GM12891 (cell line): ENCODE results near the gene SARS1.
A peak's percentile ranks its signal among the peaks of the same experiment; 100 is the strongest.
"Not testable (repeated sequence)": the region's sequence is repeated elsewhere in the genome, so short reads cannot be mapped to it uniquely, and the experiment has no call there.

ENCODE experiments used
- DNase-seq: peaks from one replicate; pipeline ENCODE4 v3.0.0; 2011; ENCODE audit warnings: low spot score; ENCODE audit not compliant: insufficient read length
- FAIRE-seq: peaks from 2 replicates; lab custom pipeline; 2011; peaks lifted over from hg19 to GRCh38; lab: Jason Lieb, UNC
- PAX5 ChIP-seq: IDR thresholded peaks from 2 replicates; pipeline ENCODE4 v1.6.1; 2011; ENCODE audit warnings: low read length, moderate library complexity, mild to moderate bottlenecking; ENCODE audit not compliant: insufficient read depth, severe bottlenecking
- POLR2A ChIP-seq: IDR thresholded peaks from 2 replicates; pipeline ENCODE4 v1.6.1; 2011; ENCODE audit warnings: low read depth, low read length, control low read depth
- POLR2AphosphoS5 ChIP-seq: IDR thresholded peaks from 2 replicates; pipeline ENCODE4 v1.6.1; 2011; ENCODE audit warnings: low read depth, low read length, control low read depth
- POU2F2 ChIP-seq: IDR thresholded peaks from 2 replicates; pipeline ENCODE4 v1.6.1; 2011; ENCODE audit warnings: low read depth, mild to moderate bottlenecking, control low read depth, low read length, moderate library complexity
- SPI1 ChIP-seq: IDR thresholded peaks from 2 replicates; pipeline ENCODE4 v1.6.1; 2011; ENCODE audit warnings: low read depth, low read length, control low read depth
- TAF1 ChIP-seq: IDR thresholded peaks from 2 replicates; pipeline ENCODE4 v1.6.1; 2011; ENCODE audit warnings: low read depth, low read length, control low read depth

Gene SARS1

DNA sequence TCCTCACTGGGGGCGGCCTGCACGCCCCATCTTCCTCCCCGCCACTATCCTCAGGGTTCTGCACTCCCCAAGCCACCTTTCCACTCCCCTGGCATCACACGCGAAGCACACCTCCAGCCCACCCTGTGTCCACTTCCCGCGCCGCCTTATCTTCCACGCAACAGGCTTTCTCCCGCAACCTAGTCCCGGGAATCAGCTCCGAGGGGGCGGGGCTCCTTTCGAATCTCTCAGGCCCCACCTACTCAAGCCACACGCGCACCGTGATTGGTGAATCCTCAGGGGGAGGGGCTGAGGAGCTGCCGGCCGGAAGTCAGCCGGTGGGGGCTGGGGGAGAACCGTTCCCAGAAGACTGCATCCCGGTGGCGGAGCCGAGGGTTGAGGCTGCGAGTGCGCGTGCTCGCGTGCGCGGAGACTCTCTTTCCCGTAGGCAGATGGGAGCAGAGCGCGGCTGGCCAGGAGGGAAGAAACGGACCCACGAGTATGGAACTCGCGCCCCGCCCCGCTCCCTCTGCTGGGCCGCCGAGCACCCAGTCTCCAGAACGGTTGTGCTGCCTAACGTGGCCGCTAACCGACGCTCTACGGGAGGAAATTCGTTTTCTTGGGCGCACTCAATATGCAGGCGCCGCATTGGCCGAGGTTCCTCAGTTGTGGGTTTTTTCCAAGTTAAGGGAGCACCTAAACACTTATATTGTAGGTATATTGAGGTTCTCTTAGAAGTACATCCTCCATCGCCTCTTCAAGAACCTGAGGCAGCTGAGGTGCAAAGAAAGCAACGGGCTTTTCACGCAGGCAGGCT, 69.4 kb downstream of the SARS1 start, which contains the start of gene PSRC1:
Gene PSRC1 (minus strand): TSS at position 194 of the 796 bp plus-strand sequence.
- TF ChIP-seq TAF1 (no peak), POLR2AphosphoS5 (no peak), POU2F2 (peak; percentile 60; the same call in 1 of the 2 replicates)
- FAIRE-seq (peak; percentile 81), DNase-seq (peak; percentile 98)

- no peak for FAIRE-seq
- TF ChIP-seq TAF1: no peak
- no peak for TF ChIP-seq POLR2A
- TF ChIP-seq SPI1: no peak
- TF ChIP-seq POLR2AphosphoS5: no peak
- no peak for TF ChIP-seq POU2F2
- no peak for TF ChIP-seq PAX5
- no peak for DNase-seq
Measured at GRCh38 chr1:109283748-109284600, 70.3 kb downstream of the SARS1 start.

GRCh38 chr1:109286762-109287161, 73.0 kb downstream of the SARS1 start:
- not testable (repeated sequence) for DNase-seq, FAIRE-seq
